Measurements from ENCODE around the gene C12orf60. TPM values are rescaled to one million over a fixed set of nuclear protein-coding genes. Genes with fewer than 3 reads are reported as not detected.

C12orf60 gene
- total and polyA plus RNA-seq, 2 of the 8 experiments (the other 6 are each of a cell fraction or from before 2014, with no cell fraction given) = 1.2 to 1.5 TPM

DNA sequence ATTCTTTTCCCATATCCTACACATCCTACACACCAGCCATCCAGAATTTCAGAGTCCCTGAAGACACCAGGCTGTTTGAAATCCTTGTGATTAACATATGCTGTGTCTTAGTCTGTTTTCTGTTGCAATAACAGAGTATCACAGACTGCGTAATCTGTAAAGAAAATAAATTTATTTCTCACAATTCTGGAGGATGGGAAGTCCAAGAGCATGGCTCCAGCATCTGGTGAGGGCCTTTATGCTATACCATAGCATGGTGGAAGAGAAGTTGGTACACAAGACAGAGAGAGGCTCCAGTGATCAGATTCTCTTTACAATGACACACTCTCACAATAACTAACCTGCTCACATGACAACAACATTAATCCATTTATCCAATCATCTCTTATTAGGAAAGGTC lies 35.8 kb downstream of the C12orf60 start (continued):
- TF ChIP-seq, protein P1, sequence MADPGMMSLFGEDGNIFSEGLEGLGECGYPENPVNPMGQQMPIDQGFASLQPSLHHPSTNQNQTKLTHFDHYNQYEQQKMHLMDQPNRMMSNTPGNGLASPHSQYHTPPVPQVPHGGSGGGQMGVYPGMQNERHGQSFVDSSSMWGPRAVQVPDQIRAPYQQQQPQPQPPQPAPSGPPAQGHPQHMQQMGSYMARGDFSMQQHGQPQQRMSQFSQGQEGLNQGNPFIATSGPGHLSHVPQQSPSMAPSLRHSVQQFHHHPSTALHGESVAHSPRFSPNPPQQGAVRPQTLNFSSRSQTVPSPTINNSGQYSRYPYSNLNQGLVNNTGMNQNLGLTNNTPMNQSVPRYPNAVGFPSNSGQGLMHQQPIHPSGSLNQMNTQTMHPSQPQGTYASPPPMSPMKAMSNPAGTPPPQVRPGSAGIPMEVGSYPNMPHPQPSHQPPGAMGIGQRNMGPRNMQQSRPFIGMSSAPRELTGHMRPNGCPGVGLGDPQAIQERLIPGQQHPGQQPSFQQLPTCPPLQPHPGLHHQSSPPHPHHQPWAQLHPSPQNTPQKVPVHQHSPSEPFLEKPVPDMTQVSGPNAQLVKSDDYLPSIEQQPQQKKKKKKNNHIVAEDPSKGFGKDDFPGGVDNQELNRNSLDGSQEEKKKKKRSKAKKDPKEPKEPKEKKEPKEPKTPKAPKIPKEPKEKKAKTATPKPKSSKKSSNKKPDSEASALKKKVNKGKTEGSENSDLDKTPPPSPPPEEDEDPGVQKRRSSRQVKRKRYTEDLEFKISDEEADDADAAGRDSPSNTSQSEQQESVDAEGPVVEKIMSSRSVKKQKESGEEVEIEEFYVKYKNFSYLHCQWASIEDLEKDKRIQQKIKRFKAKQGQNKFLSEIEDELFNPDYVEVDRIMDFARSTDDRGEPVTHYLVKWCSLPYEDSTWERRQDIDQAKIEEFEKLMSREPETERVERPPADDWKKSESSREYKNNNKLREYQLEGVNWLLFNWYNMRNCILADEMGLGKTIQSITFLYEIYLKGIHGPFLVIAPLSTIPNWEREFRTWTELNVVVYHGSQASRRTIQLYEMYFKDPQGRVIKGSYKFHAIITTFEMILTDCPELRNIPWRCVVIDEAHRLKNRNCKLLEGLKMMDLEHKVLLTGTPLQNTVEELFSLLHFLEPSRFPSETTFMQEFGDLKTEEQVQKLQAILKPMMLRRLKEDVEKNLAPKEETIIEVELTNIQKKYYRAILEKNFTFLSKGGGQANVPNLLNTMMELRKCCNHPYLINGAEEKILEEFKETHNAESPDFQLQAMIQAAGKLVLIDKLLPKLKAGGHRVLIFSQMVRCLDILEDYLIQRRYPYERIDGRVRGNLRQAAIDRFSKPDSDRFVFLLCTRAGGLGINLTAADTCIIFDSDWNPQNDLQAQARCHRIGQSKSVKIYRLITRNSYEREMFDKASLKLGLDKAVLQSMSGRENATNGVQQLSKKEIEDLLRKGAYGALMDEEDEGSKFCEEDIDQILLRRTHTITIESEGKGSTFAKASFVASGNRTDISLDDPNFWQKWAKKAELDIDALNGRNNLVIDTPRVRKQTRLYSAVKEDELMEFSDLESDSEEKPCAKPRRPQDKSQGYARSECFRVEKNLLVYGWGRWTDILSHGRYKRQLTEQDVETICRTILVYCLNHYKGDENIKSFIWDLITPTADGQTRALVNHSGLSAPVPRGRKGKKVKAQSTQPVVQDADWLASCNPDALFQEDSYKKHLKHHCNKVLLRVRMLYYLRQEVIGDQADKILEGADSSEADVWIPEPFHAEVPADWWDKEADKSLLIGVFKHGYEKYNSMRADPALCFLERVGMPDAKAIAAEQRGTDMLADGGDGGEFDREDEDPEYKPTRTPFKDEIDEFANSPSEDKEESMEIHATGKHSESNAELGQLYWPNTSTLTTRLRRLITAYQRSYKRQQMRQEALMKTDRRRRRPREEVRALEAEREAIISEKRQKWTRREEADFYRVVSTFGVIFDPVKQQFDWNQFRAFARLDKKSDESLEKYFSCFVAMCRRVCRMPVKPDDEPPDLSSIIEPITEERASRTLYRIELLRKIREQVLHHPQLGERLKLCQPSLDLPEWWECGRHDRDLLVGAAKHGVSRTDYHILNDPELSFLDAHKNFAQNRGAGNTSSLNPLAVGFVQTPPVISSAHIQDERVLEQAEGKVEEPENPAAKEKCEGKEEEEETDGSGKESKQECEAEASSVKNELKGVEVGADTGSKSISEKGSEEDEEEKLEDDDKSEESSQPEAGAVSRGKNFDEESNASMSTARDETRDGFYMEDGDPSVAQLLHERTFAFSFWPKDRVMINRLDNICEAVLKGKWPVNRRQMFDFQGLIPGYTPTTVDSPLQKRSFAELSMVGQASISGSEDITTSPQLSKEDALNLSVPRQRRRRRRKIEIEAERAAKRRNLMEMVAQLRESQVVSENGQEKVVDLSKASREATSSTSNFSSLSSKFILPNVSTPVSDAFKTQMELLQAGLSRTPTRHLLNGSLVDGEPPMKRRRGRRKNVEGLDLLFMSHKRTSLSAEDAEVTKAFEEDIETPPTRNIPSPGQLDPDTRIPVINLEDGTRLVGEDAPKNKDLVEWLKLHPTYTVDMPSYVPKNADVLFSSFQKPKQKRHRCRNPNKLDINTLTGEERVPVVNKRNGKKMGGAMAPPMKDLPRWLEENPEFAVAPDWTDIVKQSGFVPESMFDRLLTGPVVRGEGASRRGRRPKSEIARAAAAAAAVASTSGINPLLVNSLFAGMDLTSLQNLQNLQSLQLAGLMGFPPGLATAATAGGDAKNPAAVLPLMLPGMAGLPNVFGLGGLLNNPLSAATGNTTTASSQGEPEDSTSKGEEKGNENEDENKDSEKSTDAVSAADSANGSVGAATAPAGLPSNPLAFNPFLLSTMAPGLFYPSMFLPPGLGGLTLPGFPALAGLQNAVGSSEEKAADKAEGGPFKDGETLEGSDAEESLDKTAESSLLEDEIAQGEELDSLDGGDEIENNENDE (IDR thresholded peaks at IDR 0.05; ENCODE audit: insufficient replicate concordance, low read length) = no peak
- TF ChIP-seq TCF12 (IDR thresholded peaks at IDR 0.05; ENCODE audit: low read depth, low read length) = no peak
- TF ChIP-seq POLR2AphosphoS5 (IDR thresholded peaks at IDR 0.05; ENCODE audit: low read depth, low read length) = no peak
- no peak for TF ChIP-seq BCL11A (IDR thresholded peaks at IDR 0.05; ENCODE audit: low read depth in 2 of 2, low read length in 2 of 2)
- TF ChIP-seq SP1 (IDR thresholded peaks at IDR 0.05; ENCODE audit: low read depth, low read length) = no peak

All from H1 (cell line).